GM18508 (cell line): ENCODE data around the gene TGFBR3.

Experiments used
- ATAC-seq: cut with Tn5 transposase; IDR thresholded peaks from one replicate; pipeline ENCODE4 v1.9.1; 2021; ENCODE audit warnings: moderate number of reproducible peaks; ENCODE audit not compliant: insufficient read depth, unreplicated experiment

TGFBR3 gene

GRCh38 chr1:91804546-91805023, 81.4 kb downstream of the TGFBR3 start:
- ATAC-seq = no peak

- peak; percentile 80 for ATAC-seq
Observed at GRCh38 chr1:91803847-91804545, 82.0 kb downstream of the TGFBR3 start.

GRCh38 chr1:91803123-91803522, 82.8 kb downstream of the TGFBR3 start:
- no peak for ATAC-seq

- no peak for ATAC-seq
Observed at GRCh38 chr1:91801496-91802115, 84.3 kb downstream of the TGFBR3 start.

- no peak for ATAC-seq
Observed at GRCh38 chr1:91799863-91800262, 86.1 kb downstream of the TGFBR3 start.

GRCh38 chr1:91799159-91799558, 86.8 kb downstream of the TGFBR3 start:
- no peak for ATAC-seq

- ATAC-seq = no peak
Observed at GRCh38 chr1:91798740-91799139, 87.2 kb downstream of the TGFBR3 start.

GRCh38 chr1:91798241-91798648, 87.7 kb downstream of the TGFBR3 start:
- no peak for ATAC-seq

- ATAC-seq = no peak
Observed at GRCh38 chr1:91797164-91797563, 88.8 kb downstream of the TGFBR3 start.

- no peak for ATAC-seq
Observed at GRCh38 chr1:91796390-91796654, 89.6 kb downstream of the TGFBR3 start.

GRCh38 chr1:91795591-91796389, 90.2 kb downstream of the TGFBR3 start:
- ATAC-seq = no peak

GRCh38 chr1:91793877-91794276, 92.1 kb downstream of the TGFBR3 start:
- no peak for ATAC-seq

- ATAC-seq = no peak
Observed at GRCh38 chr1:91793189-91793588, 92.8 kb downstream of the TGFBR3 start.

GRCh38 chr1:91792489-91793071, 93.4 kb downstream of the TGFBR3 start:
- no peak for ATAC-seq

GRCh38 chr1:91791691-91792488, 94.1 kb downstream of the TGFBR3 start:
- no peak for ATAC-seq

- no peak for ATAC-seq
Observed at GRCh38 chr1:91791103-91791502, 94.8 kb downstream of the TGFBR3 start.

- ATAC-seq = no peak
Observed at GRCh38 chr1:91790392-91790791, 95.6 kb downstream of the TGFBR3 start.

- ATAC-seq = no peak
Observed at GRCh38 chr1:91789273-91789997, 96.5 kb downstream of the TGFBR3 start.

- no peak for ATAC-seq
Observed at GRCh38 chr1:91787919-91788318, 98.0 kb downstream of the TGFBR3 start.

- ATAC-seq = no peak
Observed at GRCh38 chr1:91784616-91785015, 101.3 kb downstream of the TGFBR3 start.
